Neutrophil (primary cell): ENCODE measurements around the gene KASH5.

Experiments used
- H3K27ac ChIP-seq: fragments of 200-600 bp; sonication (generic); 2 replicates; pipeline ENCODE4 v1.5.1; 2016; ENCODE audit warnings: mild to moderate bottlenecking, moderate library complexity
- H3K27me3 ChIP-seq: fragments of 200-600 bp; sonication (generic); 2 replicates; pipeline ENCODE4 v1.6.0; 2016; ENCODE audit warnings: mild to moderate bottlenecking
- H3K36me3 ChIP-seq: fragments of 200-600 bp; sonication (generic); 2 replicates; pipeline ENCODE4 v1.5.1; 2017
- H3K4me1 ChIP-seq, 2 experiments: fragments of 200-600 bp in 1 of 2; sonication (generic) in 1 of 2; 1 replicate in 1 of 2; 2 replicates in 1 of 2; pipeline versions ENCODE4 v1.5.1 to v1.6.1; 2013 to 2016; ENCODE audit warnings: low read depth in 1 of 2, low read length in 1 of 2, mild to moderate bottlenecking in 1 of 2, moderate library complexity in 1 of 2; ENCODE audit not compliant: control insufficient read depth in 1 of 2, insufficient read depth in 1 of 2
- H3K4me3 ChIP-seq, 2 experiments: fragments of 200-600 bp in 1 of 2; sonication (generic) in 1 of 2; 1 replicate in 1 of 2; 2 replicates in 1 of 2; pipeline ENCODE4 v1.5.1; 2013 to 2016; ENCODE audit warnings: low read depth in 1 of 2, low read length in 1 of 2, mild to moderate bottlenecking in 1 of 2, moderate library complexity in 1 of 2
- H3K9me3 ChIP-seq: fragments of 200-600 bp; sonication (generic); 2 replicates; pipeline ENCODE4 v1.5.1; 2016
- TF ChIP-seq, protein P1 (sequence below): fragments of 200-600 bp; sonication (generic); IDR thresholded peaks from 2 replicates; pipeline ENCODE4 v1.5.1; 2016; ENCODE audit warnings: antibody characterized with exemption

The KASH5 gene

DNA sequence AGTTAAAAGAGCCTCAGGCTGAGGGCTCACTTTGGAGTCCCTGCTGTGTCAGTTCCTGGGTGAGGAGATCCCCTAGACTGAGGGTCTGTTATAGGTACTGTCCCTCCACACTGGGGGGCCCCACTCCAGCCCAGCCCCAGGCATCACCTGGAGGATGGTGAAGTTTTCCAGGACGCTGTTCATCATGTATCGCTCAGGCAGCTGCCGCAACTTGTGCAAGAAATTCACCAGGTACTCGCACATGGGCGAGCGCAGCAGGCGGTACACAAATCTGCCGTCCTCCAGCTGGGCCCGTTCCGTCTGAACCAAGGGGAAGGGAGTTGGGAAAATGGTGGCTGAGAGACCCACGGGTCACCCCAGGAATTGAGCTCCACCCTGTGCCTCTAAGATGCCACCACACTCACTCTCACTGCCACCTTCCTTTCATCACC lies 45.7 kb upstream of the KASH5 start:
- TF ChIP-seq, protein P1, sequence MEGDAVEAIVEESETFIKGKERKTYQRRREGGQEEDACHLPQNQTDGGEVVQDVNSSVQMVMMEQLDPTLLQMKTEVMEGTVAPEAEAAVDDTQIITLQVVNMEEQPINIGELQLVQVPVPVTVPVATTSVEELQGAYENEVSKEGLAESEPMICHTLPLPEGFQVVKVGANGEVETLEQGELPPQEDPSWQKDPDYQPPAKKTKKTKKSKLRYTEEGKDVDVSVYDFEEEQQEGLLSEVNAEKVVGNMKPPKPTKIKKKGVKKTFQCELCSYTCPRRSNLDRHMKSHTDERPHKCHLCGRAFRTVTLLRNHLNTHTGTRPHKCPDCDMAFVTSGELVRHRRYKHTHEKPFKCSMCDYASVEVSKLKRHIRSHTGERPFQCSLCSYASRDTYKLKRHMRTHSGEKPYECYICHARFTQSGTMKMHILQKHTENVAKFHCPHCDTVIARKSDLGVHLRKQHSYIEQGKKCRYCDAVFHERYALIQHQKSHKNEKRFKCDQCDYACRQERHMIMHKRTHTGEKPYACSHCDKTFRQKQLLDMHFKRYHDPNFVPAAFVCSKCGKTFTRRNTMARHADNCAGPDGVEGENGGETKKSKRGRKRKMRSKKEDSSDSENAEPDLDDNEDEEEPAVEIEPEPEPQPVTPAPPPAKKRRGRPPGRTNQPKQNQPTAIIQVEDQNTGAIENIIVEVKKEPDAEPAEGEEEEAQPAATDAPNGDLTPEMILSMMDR: no peak
- Histone ChIP-seq H3K4me1 (peaks cover 1 to 7% of the 10 kb centered on the region in 2 experiments), H3K36me3 (peaks cover 44% of the 10 kb centered on the region), H3K27me3 (no peaks in the 10 kb centered on the region), H3K9me3 (no peaks in the 10 kb centered on the region), H3K27ac (no peak overlapping the region), H3K4me3 (no peak overlapping the region)

DNA sequence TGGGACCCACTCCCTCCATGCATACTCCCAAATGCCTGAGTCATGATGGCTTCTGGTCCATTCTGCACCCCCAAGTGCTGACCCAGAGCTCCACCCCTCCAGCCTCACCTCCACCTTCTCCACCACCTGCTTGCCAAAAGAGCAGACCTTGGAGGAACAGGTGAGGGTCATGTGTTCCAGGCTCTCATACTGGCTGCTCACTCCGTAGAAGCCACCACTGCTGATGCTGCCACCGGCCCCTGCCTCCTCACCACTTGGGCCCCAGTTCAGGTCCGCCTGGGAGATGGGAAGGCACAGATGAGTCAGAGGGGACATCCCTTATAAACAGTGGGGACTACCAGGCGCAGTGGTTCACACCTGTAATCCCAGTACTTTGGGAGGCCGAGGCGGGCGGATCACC lies 44.9 kb upstream of the KASH5 start:
- TF ChIP-seq, protein P1: no peak
- no peak overlapping the region for H3K27ac ChIP-seq
- no peaks in the 10 kb centered on the region for H3K27me3 ChIP-seq
- no peaks in the 10 kb centered on the region for H3K9me3 ChIP-seq
- peaks cover 36% of the 10 kb centered on the region for H3K36me3 ChIP-seq
- H3K4me3 ChIP-seq: no peak overlapping the region
- peaks cover 0 to 3% of the 10 kb centered on the region in 2 experiments for H3K4me1 ChIP-seq

DNA sequence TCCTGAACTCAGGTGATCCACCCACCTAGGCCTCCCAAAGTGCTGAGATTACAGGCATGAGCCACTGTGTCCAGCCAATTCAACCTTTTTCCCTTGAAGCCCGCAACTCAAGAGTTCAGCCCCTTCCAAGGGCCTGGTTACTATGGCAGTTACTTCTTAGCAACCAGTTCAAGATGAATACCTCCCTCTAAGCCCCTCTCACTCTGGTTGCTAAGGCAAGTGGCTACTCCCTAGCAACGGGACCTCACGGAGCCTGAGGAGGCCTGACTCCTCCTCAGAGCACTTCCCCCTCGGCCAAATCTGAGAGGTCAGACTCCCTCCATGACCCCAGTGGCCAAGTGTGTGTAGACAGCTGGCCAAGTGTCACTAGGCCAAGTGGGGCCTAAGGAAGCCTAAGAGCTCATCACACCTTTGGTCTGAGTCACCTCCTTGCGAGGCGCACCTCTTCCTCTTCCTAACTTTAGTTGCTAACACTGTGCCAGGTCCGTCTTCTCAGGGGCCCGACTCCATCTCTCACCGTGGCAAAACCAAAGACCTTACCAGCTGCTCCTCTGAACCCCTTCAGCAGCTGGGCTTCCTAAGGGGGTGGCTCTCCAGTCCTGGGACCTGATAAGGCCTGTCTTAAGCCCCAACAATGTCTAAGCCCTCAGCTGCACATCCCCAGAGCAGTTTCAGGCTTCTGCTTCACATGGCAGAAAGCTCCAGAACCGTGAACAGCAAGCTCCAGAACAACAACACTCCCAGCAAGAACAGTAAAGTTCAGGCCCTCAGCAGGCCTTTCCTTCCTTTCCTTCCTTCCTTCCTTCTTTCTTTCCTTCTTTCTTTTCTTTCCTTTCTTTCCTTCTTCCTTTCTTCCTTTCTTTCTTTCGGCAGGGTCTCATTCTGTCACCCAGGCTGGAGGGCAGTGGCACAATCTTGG lies 43.3 kb upstream of the KASH5 start:
- TF ChIP-seq, protein P1: no peak
- no peaks in the 10 kb centered on the region for H3K4me1 ChIP-seq
- H3K36me3 ChIP-seq: peaks cover 20% of the 10 kb centered on the region
- H3K27ac ChIP-seq: no peak overlapping the region
- H3K4me3 ChIP-seq: no peak overlapping the region
- H3K27me3 ChIP-seq: no peaks in the 10 kb centered on the region
- no peaks in the 10 kb centered on the region for H3K9me3 ChIP-seq

GRCh38 chr19:49347191-49347590 lies 40.9 kb upstream of the KASH5 start:
- TF ChIP-seq, protein P1: no peak
- Histone ChIP-seq H3K27ac (no peak overlapping the region), H3K4me1 (no peaks in the 10 kb centered on the region), H3K4me3 (no peak overlapping the region), H3K27me3 (peaks cover 10% of the 10 kb centered on the region), H3K36me3 (no peaks in the 10 kb centered on the region), H3K9me3 (no peaks in the 10 kb centered on the region)

GRCh38 chr19:49347835-49348234 lies 40.2 kb upstream of the KASH5 start:
- H3K27ac ChIP-seq: no peak overlapping the region
- peaks cover 10% of the 10 kb centered on the region for H3K27me3 ChIP-seq
- H3K4me1 ChIP-seq: no peaks in the 10 kb centered on the region
- TF ChIP-seq, protein P1: no peak
- no peak overlapping the region for H3K4me3 ChIP-seq
- H3K9me3 ChIP-seq: no peaks in the 10 kb centered on the region
- no peaks in the 10 kb centered on the region for H3K36me3 ChIP-seq
